IMR-90 (cell line): Measurements from ENCODE around the gene ITPR3. TPM values are rescaled to one million over a fixed set of nuclear protein-coding genes. Genes with fewer than 3 reads are reported as not detected.

Experiments used
- ATAC-seq: fragments of 200-7000 bp; cut with Tn5 transposase; 2 replicates; pipeline ENCODE4 v1.9.1; 2020; ENCODE audit warnings: low read depth, mild to moderate bottlenecking, moderate library complexity
- BruUV-seq: library from RNA; stranded (reverse); fragments of 400-500 nt; replicated peaks from 2 replicates; lab custom pipeline; 2021; lab: Mats Ljungman, UMichigan
- CTCF ChIA-PET: fragments of 300-600 bp; formaldehyde crosslinking; extraction: SDS; loops from one replicate; lab custom pipeline; 2021; ENCODE audit warnings: antibody characterized with exemption; lab: Yijun Ruan, JAX
- POLR2A ChIA-PET: fragments of 300-600 bp; sonication (Branson Sonifier 250); formaldehyde crosslinking; loops from one replicate; lab custom pipeline; 2022; ENCODE audit warnings: antibody characterized with exemption; ENCODE audit not compliant: unreplicated experiment; lab: Charles Lee
- DNase-seq: peaks from one replicate; pipeline ENCODE4 v3.0.0; 2013
- H2AFZ ChIP-seq: replicated peaks from 2 replicates; pipeline ENCODE3; 2013; ENCODE audit warnings: low read length, mild to moderate bottlenecking; ENCODE audit not compliant: poor library complexity
- H2AK5ac ChIP-seq: 2 replicates; pipeline ENCODE4 v1.6.1; 2013; ENCODE audit warnings: low read depth, low read length, inconsistent platforms
- H2AK9ac ChIP-seq: replicated peaks from 2 replicates; pipeline ENCODE3; 2013; ENCODE audit warnings: mild to moderate bottlenecking, low read depth, low read length, moderate library complexity; ENCODE audit not compliant: poor library complexity
- H2BK120ac ChIP-seq: 2 replicates; pipeline ENCODE4 v1.6.1; 2013; ENCODE audit warnings: low read depth, low read length, inconsistent platforms
- H2BK15ac ChIP-seq: 3 replicates; pipeline ENCODE4 v1.6.1; 2013; ENCODE audit warnings: low read depth, low read length, inconsistent platforms
- H2BK20ac ChIP-seq: 2 replicates; pipeline ENCODE4 v1.6.1; 2013; ENCODE audit warnings: low read depth, mild to moderate bottlenecking, inconsistent platforms, low read length, moderate library complexity
- H2BK5ac ChIP-seq: 2 replicates; pipeline ENCODE4 v1.6.1; 2013; ENCODE audit warnings: mild to moderate bottlenecking, low read depth, low read length, inconsistent platforms; ENCODE audit not compliant: poor library complexity, severe bottlenecking
- H3K14ac ChIP-seq: replicated peaks from 2 replicates; pipeline ENCODE4 v1.6.1; 2013; ENCODE audit warnings: low read depth, low read length, inconsistent platforms
- H3K18ac ChIP-seq: 2 replicates; pipeline ENCODE4 v1.6.1; 2013; ENCODE audit warnings: low read depth, low read length, control low read depth
- H3K23ac ChIP-seq: 2 replicates; pipeline ENCODE4 v1.6.1; 2013; ENCODE audit warnings: low read depth, low read length, inconsistent platforms
- H3K27ac ChIP-seq: 2 replicates; pipeline ENCODE4 v1.5.1; 2013; ENCODE audit warnings: mild to moderate bottlenecking, control low read depth, low read length; ENCODE audit not compliant: insufficient read depth
- H3K27me3 ChIP-seq: 2 replicates; pipeline ENCODE4 v1.6.1; 2013; ENCODE audit warnings: low read length; ENCODE audit not compliant: control insufficient read depth, insufficient read depth
- H3K36me3 ChIP-seq: 2 replicates; pipeline ENCODE4 v1.6.1; 2013; ENCODE audit warnings: low read length, mixed read lengths; ENCODE audit not compliant: control insufficient read depth, insufficient read depth
- H3K4ac ChIP-seq: 2 replicates; pipeline ENCODE4 v1.6.1; 2013; ENCODE audit warnings: low read depth, low read length, inconsistent platforms
- H3K4me1 ChIP-seq: 2 replicates; pipeline ENCODE4 v1.6.1; 2013; ENCODE audit warnings: low read length, mixed read lengths; ENCODE audit not compliant: control insufficient read depth, insufficient read depth
- H3K4me2 ChIP-seq: 2 replicates; pipeline ENCODE4 v1.6.1; 2013; ENCODE audit warnings: low read depth, mild to moderate bottlenecking, control low read depth, low read length, moderate library complexity
- H3K4me3 ChIP-seq: 2 replicates; pipeline ENCODE4 v1.5.1; 2013; ENCODE audit warnings: low read depth, mild to moderate bottlenecking, control low read depth, low read length, moderate library complexity; ENCODE audit not compliant: insufficient read depth
- H3K56ac ChIP-seq: 2 replicates; pipeline ENCODE4 v1.6.1; 2013; ENCODE audit warnings: low read length, inconsistent platforms; ENCODE audit not compliant: insufficient read depth; ENCODE audit errors: extremely low read depth
- H3K79me1 ChIP-seq, 2 experiments: 2 replicates each; pipeline ENCODE4 v1.6.1; 2013; ENCODE audit warnings: low read length in 2 of 2, inconsistent platforms in 1 of 2, low read depth in 1 of 2
- H3K9ac ChIP-seq: 2 replicates; pipeline ENCODE4 v1.6.1; 2013; ENCODE audit warnings: low read depth, low read length, control low read depth
- H3K9me1 ChIP-seq: 2 replicates; pipeline ENCODE4 v1.6.1; 2013; ENCODE audit warnings: low read length, inconsistent platforms; ENCODE audit not compliant: insufficient read depth
- H3K9me3 ChIP-seq: 2 replicates; pipeline ENCODE4 v1.6.1; 2013; ENCODE audit warnings: low read length; ENCODE audit not compliant: control insufficient read depth, insufficient read depth
- H4K20me1 ChIP-seq: 2 replicates; pipeline ENCODE4 v1.6.1; 2013; ENCODE audit warnings: low read length, inconsistent platforms; ENCODE audit not compliant: insufficient read depth
- H4K5ac ChIP-seq: 2 replicates; pipeline ENCODE4 v1.6.1; 2013; ENCODE audit warnings: mild to moderate bottlenecking, low read depth, low read length, control low read depth
- H4K8ac ChIP-seq, 2 experiments: 2 replicates each; pipeline ENCODE4 v1.6.1; 2013; ENCODE audit warnings: low read depth in 2 of 2, low read length in 2 of 2, control low read depth in 1 of 2, inconsistent platforms in 1 of 2
- H4K91ac ChIP-seq: 2 replicates; pipeline ENCODE4 v1.6.1; 2013; ENCODE audit warnings: low read depth, low read length, inconsistent platforms; ENCODE audit not compliant: insufficient read depth
- BHLHE40 ChIP-seq: fragments of 150-350 bp; IDR thresholded peaks from 2 replicates; pipeline ENCODE4 v1.6.1; 2016; ENCODE audit warnings: mild to moderate bottlenecking, low read depth, low read length
- CEBPB ChIP-seq: IDR thresholded peaks from 2 replicates; pipeline ENCODE4 v1.6.1; 2012; ENCODE audit warnings: low read depth, low read length, improper control_type of control experiment
- CHD1 ChIP-seq: IDR thresholded peaks from 2 replicates; pipeline ENCODE4 v1.6.1; 2012; ENCODE audit warnings: low read depth, low read length, improper control_type of control experiment
- CTCF ChIP-seq: conservative IDR thresholded peaks from 2 replicates; pipeline ENCODE4 v1.5.1; 2012; ENCODE audit warnings: mild to moderate bottlenecking, low read depth, low read length, improper control_type of control experiment
- ELK1 ChIP-seq: fragments of 150-350 bp; IDR thresholded peaks from 2 replicates; pipeline ENCODE4 v1.6.1; 2016; ENCODE audit warnings: low read depth, mild to moderate bottlenecking, low read length, moderate library complexity, borderline replicate concordance
- FOS ChIP-seq: fragments of 150-350 bp; IDR thresholded peaks from 2 replicates; pipeline ENCODE4 v1.6.1; 2016; ENCODE audit warnings: low read depth, low read length
- MAZ ChIP-seq: IDR thresholded peaks from 2 replicates; pipeline ENCODE4 v1.6.1; 2012; ENCODE audit warnings: low read depth, mild to moderate bottlenecking, low read length, improper control_type of control experiment, moderate library complexity, borderline replicate concordance
- MXI1 ChIP-seq: IDR thresholded peaks from 2 replicates; pipeline ENCODE4 v1.6.1; 2012; ENCODE audit warnings: low read depth, mild to moderate bottlenecking, low read length, moderate library complexity, borderline replicate concordance
- POLR2A ChIP-seq: IDR thresholded peaks from 2 replicates; pipeline ENCODE4 v1.6.1; 2012; ENCODE audit warnings: mild to moderate bottlenecking, low read depth, low read length
- RAD21 ChIP-seq: IDR thresholded peaks from 2 replicates; pipeline ENCODE4 v1.6.1; 2012; ENCODE audit warnings: low read length, improper control_type of control experiment
- RCOR1 ChIP-seq: IDR thresholded peaks from 2 replicates; pipeline ENCODE4 v1.6.1; 2012; ENCODE audit warnings: mild to moderate bottlenecking, low read length, improper control_type of control experiment; ENCODE audit not compliant: insufficient replicate concordance
- RFX5 ChIP-seq: IDR thresholded peaks from 2 replicates; pipeline ENCODE4 v1.8.0; 2012; ENCODE audit warnings: low read depth, mild to moderate bottlenecking, low read length, moderate library complexity
- SMC3 ChIP-seq: fragments of 150-350 bp; IDR thresholded peaks from 2 replicates; pipeline ENCODE4 v1.6.1; 2016; ENCODE audit warnings: low read depth, mild to moderate bottlenecking, antibody characterized with exemption, low read length, moderate library complexity
- WGBS, 2 experiments: methylation state at CpG; one replicate each; pipeline versions ENCODE4 v1.1.5 to v1.1.7; 2013; ENCODE audit warnings: missing lambda C conversion rate in 2 of 2; ENCODE audit not compliant: insufficient read length in 1 of 2; ENCODE audit errors: extremely low coverage in 2 of 2; 5-methylcytosine and 5-hydroxymethylcytosine counted together
- dilution Hi-C: fragments of 300-500 bp; cut with HindIII; formaldehyde crosslinking; loops from one replicate; pipeline ENCODE4 v1.14.3; 2018; ENCODE audit warnings: low sequenced_read_pairs; ENCODE audit not compliant: unreplicated experiment
- in situ Hi-C: fragments of 300-500 bp; cut with MboI; formaldehyde crosslinking; loops from 3 replicates; pipeline ENCODE4 v1.14.3; 2019; ENCODE audit warnings: low sequenced_read_pairs, inconsistent platforms, mixed read lengths
- intact Hi-C: fragments of 100-400 bp; cut with micrococcal nuclease; formaldehyde crosslinking; loops from 2 replicates; pipeline ENCODE4 v1.10.0; 2022
- polyA plus RNA-seq, 3 experiments: library from polyadenylated mRNA; depleted of rRNA; stranded (reverse); fragments of >200 nt; gene quantifications; 2 replicates each; pipeline ENCODE4 v1.2.3, GENCODE V29; 2012; ENCODE audit warnings: low replicate concordance in 1 of 3
- total RNA-seq: library from RNA; depleted of rRNA; stranded (reverse); fragments of >200 nt; gene quantifications from 2 replicates; pipeline ENCODE4 v1.2.3, GENCODE V29; 2012

The ITPR3 gene
- total and polyA plus RNA-seq, 2 of the 4 experiments (the other 2 are of a cell fraction): 1.6 to 3.7 TPM

GRCh38 chr6:33658982-33659689 is 38.0 kb downstream of the ITPR3 start:
- no TSS peak for BruUV-seq
- no peak for ATAC-seq
- no peaks in the 10 kb centered on the region for H3K27me3 ChIP-seq
- no peak overlapping the region for H3K27ac ChIP-seq
- H3K79me1 ChIP-seq: no peaks in the 10 kb centered on the region
- WGBS, 2 experiments: 100% methylated on average over 2 of the region's 16 CpGs; no CpG with 5 or more reads in 1 of the 2 experiments
- H3K4me2 ChIP-seq: no peak overlapping the region
- in situ Hi-C loops (no loop called here), intact Hi-C loops (no loop called here), dilution Hi-C loops (no loop called here)
- no peak overlapping the region for H2BK5ac ChIP-seq
- H3K23ac ChIP-seq: no peak overlapping the region
- no peak overlapping the region for H2AFZ ChIP-seq
- H2BK120ac ChIP-seq: no peak overlapping the region
- H4K5ac ChIP-seq: no peak overlapping the region
- CTCF ChIA-PET: no interaction called here
- H2AK5ac ChIP-seq: no peak overlapping the region
- H2AK9ac ChIP-seq: peak overlapping the region; percentile 9
- no peaks in the 10 kb centered on the region for H3K36me3 ChIP-seq
- no peak for DNase-seq
- no peak overlapping the region for H2BK20ac ChIP-seq
- no peak overlapping the region for H2BK15ac ChIP-seq
- no peak overlapping the region for H3K14ac ChIP-seq
- no peak overlapping the region for H4K91ac ChIP-seq
- no peaks in the 10 kb centered on the region for H3K9me3 ChIP-seq
- H3K56ac ChIP-seq: no peak overlapping the region
- H4K8ac ChIP-seq: no peak overlapping the region
- peaks cover 4% of the 10 kb centered on the region; the same call in 1 of the 2 replicates for H3K9me1 ChIP-seq
- no peak overlapping the region for H3K18ac ChIP-seq
- H3K9ac ChIP-seq: no peak overlapping the region
- TF ChIP-seq FOS (no peak), MAZ (no peak), MXI1 (no peak), RFX5 (no peak), ELK1 (no peak), RAD21 (no peak), CEBPB (no peak), CHD1 (no peak), CTCF (no peak), RCOR1 (no peak), POLR2A (no peak), BHLHE40 (no peak), SMC3 (no peak)
- POLR2A ChIA-PET: no interaction called here
- no peak overlapping the region for H3K4ac ChIP-seq
- no peak overlapping the region for H3K4me3 ChIP-seq
- H4K20me1 ChIP-seq: no peaks in the 10 kb centered on the region
- no peaks in the 10 kb centered on the region for H3K4me1 ChIP-seq
